ENCODE results near the gene TNFRSF6B.
"Not testable (repeated sequence)": the region's sequence is repeated elsewhere in the genome, so short reads cannot be mapped to it uniquely, and the experiment has no call there.

Gene TNFRSF6B

GRCh38 chr20:63711085-63711645 is 14.7 kb downstream of the TNFRSF6B start:
- DNase-seq: no peak

DNA sequence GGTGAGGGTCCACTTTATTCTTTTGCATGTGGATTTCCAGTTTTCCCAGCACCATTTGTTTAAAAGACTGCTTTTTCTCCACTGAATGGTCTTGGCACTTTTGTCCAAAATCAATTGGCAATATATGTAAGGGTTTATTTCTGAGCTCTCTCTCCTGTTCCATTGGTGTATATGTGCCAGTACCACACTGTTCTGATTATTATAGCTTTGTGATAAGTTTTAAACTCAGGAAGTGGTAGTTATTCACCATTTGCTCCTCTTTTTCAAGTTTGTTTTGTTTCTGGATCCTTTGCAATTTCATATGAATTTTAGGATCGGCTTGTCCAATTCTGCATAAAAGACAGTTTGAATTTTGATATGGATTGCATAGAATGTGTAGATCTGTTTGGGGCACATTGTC is 15.7 kb downstream of the TNFRSF6B start:
- no peak for DNase-seq

- DNase-seq: no peak
These were observed 18.4 kb downstream of the TNFRSF6B start for GRCh38 chr20:63714858-63715257.

DNA sequence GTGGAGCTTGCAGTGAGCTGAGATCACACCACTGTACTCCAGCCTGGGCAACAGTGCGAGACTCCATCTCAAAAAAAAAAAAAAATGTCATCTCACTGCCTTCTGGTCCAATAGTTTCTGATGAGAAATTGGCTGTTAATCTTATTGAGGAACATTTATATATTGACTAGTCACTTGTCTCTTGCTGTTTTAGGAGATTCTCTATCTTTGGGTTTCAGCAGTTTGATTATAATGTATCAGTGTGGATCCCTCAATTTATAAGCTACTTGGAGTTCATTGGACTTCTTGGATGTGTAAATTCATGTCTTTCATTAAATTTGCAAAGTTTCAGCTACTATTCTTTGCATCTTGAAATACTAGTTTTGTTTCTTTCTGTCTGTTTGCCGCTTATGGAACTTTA is 22.5 kb downstream of the TNFRSF6B start:
- DNase-seq: no peak

DNA sequence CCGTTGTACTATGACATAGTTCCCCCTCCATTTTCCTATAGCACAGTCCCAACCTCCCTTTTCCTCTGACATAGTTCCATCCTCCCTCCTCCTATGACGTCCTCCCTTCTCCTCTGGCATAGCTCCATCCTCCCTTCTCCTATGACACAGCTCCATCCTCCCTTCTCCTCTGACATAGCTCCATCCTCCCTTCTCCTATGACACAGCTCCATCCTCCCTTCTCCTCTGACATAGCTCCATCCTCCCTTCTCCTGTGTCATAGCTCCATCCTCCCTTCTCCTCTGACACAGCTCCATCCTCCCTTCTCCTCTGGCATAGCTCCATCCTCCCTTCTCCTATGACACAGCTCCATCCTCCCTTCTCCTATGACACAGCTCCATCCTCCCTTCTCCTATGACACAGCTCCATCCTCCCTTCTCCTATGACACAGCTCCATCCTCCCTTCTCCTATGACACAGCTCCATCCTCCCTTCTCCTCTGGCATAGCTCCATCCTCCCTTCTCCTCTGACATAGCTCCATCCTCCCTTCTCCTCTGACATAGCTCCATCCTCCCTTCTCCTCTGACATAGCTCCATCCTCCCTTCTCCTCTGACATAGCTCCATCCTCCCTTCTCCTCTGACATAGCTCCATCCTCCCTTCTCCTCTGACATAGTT is 26.6 kb downstream of the TNFRSF6B start:
- peak; percentile 28 for DNase-seq

DNA sequence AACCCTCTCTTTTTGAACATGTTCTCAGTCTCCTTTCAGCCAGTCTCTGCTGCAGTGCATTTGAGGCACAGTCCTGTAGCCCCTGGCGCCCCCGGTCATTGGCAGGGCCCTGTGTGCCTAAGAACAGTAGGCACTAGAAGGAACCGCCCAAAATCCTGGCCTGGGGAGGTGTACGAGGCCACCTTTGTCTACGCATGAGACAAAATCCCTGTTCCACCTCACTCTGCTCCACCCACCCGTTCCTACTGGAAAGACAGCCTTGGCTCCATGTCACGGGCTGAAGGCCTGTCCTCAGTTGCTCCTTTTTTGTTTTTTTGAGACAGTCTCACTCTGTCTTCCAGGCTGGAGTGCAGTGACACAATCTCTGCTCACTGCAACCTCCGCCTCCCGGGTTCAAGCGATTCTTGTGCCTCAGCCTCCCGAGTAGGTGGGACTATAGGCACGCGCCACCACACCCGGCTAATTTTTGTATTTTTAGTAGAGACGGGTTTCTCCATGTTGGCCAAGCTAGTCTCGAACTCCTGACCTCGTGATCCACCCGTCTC is 33.8 kb downstream of the TNFRSF6B start:
- not testable (repeated sequence) for DNase-seq

DNA sequence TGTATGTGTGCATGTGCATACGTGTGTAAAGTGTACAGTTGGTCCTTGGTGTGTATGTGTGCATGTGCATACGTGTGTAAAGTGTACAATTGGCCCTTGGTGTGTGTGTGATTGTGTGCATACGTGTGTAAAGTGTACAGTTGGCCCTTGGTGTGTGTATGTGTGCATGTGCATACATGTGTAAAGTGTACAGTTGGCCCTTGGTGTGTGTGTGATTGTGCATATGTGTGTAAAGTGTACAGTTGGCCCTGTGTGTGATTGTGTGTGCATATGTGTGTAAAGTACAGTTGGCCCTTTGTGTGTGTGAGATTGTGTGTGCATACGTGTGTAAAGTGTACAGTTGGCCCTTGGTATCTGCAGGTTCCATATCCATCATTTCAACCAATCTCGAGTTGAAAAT is 35.0 kb downstream of the TNFRSF6B start:
- DNase-seq: no peak

- no peak for DNase-seq
These were observed 36.0 kb downstream of the TNFRSF6B start for GRCh38 chr20:63732118-63733095.

- no peak for DNase-seq
These were observed 36.7 kb downstream of the TNFRSF6B start for GRCh38 chr20:63733117-63733516.

DNA sequence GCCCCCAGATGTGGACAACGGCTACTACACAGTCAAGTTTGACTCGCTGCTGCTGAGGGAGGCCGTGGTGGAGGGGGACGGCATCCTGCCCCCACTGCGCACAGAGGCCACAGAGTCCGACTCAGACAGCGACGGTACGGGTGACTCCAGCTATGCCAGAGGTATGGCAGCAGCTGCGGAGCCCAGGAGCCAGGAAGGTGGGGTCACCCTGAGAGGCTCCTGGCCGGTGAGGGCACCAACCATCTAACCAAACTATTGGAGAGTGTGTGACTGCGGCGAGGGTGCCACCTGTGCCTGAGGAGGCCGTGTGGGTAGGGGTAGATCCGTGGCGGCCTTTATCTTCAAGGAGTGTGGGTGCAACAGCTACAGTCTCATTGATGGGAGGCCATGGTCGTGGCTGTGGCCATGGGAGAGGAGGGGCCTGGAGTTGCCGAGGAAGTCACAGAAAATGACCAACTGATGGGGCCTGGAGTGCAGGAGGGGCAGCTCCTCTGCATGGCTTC is 37.2 kb downstream of the TNFRSF6B start:
- DNase-seq: no peak

- no peak for DNase-seq
These were observed 37.9 kb downstream of the TNFRSF6B start for GRCh38 chr20:63734111-63734945.

DNA sequence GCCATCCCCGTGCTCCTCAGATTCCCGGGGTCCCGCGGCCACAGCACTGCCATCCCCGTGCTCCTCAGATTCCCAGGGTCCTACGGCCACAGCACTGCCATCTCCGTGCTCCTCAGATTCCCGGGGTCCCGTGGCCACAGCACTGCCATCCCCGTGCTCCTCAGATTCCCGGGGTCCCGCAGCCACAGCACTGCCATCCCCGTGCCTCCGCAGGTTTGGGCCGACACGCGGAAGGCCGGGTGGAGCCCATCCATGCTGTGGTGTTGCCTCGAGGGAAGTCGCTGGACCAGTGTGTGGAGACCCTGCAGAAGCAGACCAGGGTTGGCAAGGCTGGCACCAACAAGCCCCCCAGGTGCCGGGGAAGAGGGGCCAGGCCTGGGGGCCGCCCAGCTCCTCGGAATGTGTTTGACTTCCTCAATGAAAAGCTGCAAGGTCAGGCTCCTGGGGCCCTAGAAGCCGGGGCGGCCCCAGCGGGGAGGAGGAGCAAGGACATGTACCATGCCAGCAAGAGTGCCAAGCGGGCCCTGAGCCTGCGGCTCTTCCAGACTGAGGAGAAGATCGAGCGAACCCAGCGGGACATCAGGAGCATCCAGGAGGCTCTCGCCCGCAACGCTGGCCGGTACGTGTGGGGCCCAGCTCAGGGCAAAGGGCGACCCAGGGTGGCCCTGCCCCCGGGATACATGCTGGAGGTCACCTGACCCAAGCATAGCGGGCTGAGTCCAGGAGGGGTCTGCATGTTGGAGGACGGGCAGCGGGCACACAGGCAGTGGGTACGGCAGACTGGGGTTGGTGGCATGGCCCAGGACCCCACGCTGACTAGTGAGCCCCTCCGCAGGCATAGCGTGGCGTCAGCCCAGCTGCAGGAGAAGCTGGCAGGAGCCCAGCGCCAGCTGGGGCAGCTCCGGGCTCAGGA is 38.8 kb downstream of the TNFRSF6B start:
- DNase-seq: no peak

DNA sequence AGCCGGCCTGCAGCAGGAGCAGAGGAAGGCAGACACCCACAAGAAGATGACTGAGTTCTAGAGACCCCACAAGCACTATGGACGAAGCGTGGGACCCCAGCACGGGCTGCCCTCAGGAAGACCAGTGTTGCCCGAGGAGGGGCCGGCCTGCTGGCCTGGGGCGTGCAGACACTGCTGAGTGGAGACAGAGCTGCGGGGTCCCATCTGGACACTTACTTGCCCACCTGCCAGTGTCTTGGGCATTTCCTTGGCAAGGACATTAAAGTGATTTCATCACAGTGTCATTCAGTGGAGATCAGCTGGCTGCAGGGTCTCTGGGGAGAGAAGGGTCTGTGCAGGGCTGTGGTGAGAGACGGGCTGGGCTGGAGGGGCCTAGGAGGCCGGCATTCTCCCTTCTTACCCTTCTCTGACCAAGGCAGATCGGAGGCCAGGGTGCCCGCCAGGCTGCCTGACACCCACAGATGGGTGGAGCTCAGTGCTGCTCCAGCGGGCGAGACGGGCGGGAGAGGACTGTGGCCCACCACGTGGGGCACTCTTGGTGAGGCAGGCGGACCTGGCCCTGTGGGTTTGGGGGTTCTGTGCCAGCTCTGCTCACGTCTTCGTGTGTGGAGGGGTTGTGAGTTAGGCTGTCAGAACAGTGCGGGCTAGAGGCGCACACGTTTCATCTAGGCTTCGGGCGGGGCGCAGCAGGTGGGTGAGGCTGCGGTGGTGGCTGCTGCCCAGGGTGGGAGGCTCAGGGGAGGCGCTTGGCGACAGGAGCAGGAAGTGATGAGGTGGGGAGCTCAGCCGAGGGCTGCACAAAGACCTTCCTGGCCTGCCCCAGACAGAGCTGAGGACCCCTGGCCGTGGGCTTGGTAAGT is 39.6 kb downstream of the TNFRSF6B start, which contains the start of gene LIME1:
TSS of gene LIME1 (plus strand) at position 806 of the 860 bp plus-strand sequence. CDS start 886 bp downstream, outside the sequence.
- no peak for DNase-seq

GRCh38 chr20:63736893-63737694 is 40.6 kb downstream of the TNFRSF6B start:
- no peak for DNase-seq

DNA sequence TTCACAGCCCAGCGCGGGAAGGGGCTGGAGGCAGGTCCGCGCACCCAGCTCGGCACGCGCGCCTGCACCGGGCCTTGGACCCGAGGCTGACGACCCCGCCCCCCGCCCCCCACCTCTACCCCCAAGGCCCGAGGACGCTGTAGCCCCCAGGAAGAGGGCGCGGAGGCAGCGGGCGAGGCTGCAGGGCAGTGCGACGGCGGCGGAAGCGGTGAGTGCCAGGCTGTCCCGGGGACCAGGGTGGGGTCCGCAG is 41.2 kb downstream of the TNFRSF6B start:
- no peak for DNase-seq

- no peak for DNase-seq
These were observed 41.7 kb downstream of the TNFRSF6B start for GRCh38 chr20:63737945-63738686.

GRCh38 chr20:63738687-63739129 is 42.3 kb downstream of the TNFRSF6B start:
- DNase-seq: no peak

Measured in NCI-H226 (cell line).